H1 (cell line): ENCODE measurements around the gene CD59. TPM values are rescaled to one million over a fixed set of nuclear protein-coding genes. Genes with fewer than 3 reads are reported as not detected.

Experiments used
- CHD7 ChIP-seq: fragments of 300-600 bp; sonication (generic); IDR thresholded peaks from 2 replicates; pipeline ENCODE4 v1.7.1; 2012; ENCODE audit warnings: low read length, moderate library complexity, mild to moderate bottlenecking, inconsistent platforms; ENCODE audit not compliant: insufficient replicate concordance
- JUN ChIP-seq: IDR thresholded peaks from 2 replicates; pipeline ENCODE4 v1.6.1; 2011; ENCODE audit warnings: low read depth, mild to moderate bottlenecking, improper control_type of control experiment, low read length
- TAF1 ChIP-seq: IDR thresholded peaks from 2 replicates; pipeline ENCODE4 v1.6.1; 2011; ENCODE audit warnings: mild to moderate bottlenecking, low read depth, low read length
- ZNF274 ChIP-seq: IDR thresholded peaks from 2 replicates; pipeline ENCODE4 v1.7.0; 2012; ENCODE audit warnings: low read length, borderline replicate concordance; ENCODE audit errors: extremely low read depth
- polyA plus RNA-seq, 7 experiments: library from polyadenylated mRNA; depleted of rRNA in 3 of 7; stranded (reverse) in 5 of 7; unstranded in 2 of 7; fragments of >200 nt in 5 of 7; fragments of 200-250 nt in 2 of 7; gene quantifications; 1 replicate in 5 of 7; 2 replicates in 1 of 7; 4 replicates in 1 of 7; pipeline versions ENCODE4 v1.2.1 to v1.2.3, GENCODE V29; 2011 to 2013; ENCODE audit warnings: missing spikeins in 2 of 7, mixed read lengths in 2 of 7
- total RNA-seq: library from RNA; stranded (reverse); fragmentation: NEBNext Ultra II Directional; extraction: Animal tissue kit (Norgen Biotek cat#: 25700); gene quantifications from 2 replicates; pipeline ENCODE4 v1.2.1, GENCODE V29; 2021

The CD59 gene
- total and polyA plus RNA-seq, 2 of the 8 experiments (the other 6 are each of a cell fraction or from before 2014, with no cell fraction given) = 63.1 to 90.3 TPM

GRCh38 chr11:33713856-33714398, 22.3 kb downstream of the CD59 start (continued):
- TF ChIP-seq CHD7 = no peak
- TF ChIP-seq ZNF274 = no peak
- TF ChIP-seq JUN = no peak
- no peak for TF ChIP-seq TAF1
- TF ChIP-seq, all 59 proteins: peak for 0
